Duodenal mucosa (tissue), 2 donors: ENCODE data around the gene CD2BP2.
A peak's percentile ranks its signal among the peaks of the same experiment; 100 is the strongest.

Experiments used
- H3K27ac ChIP-seq: one replicate; pipeline ENCODE4 v1.7.0; 2013; ENCODE audit warnings: low read depth, low read length
- H3K27me3 ChIP-seq, 2 donors: one replicate each; pipeline ENCODE4 v1.7.0; 2013; ENCODE audit warnings: low read length in 2 of 2, control low read depth in 1 of 2; ENCODE audit not compliant: insufficient read depth in 2 of 2, control insufficient read depth in 1 of 2
- H3K36me3 ChIP-seq, 2 donors: one replicate each; pipeline ENCODE4 v1.7.0; 2013; ENCODE audit warnings: low read length in 2 of 2, control low read depth in 1 of 2; ENCODE audit not compliant: insufficient read depth in 2 of 2, control insufficient read depth in 1 of 2
- H3K4me1 ChIP-seq, 2 donors: one replicate each; pipeline ENCODE4 v1.7.0; 2013; ENCODE audit warnings: low read length in 2 of 2, control low read depth in 1 of 2; ENCODE audit not compliant: insufficient read depth in 2 of 2, control insufficient read depth in 1 of 2
- H3K4me3 ChIP-seq, 2 donors: one replicate each; pipeline ENCODE4 v1.7.0; 2013; ENCODE audit warnings: low read length in 2 of 2, low read depth in 1 of 2
- H3K9ac ChIP-seq, 2 donors: one replicate each; pipeline ENCODE4 v1.7.0; 2013; ENCODE audit warnings: low read length in 2 of 2, low read depth in 1 of 2
- H3K9me3 ChIP-seq, 2 donors: one replicate each; pipeline ENCODE4 v1.7.0; 2013; ENCODE audit warnings: low read length in 2 of 2, control low read depth in 1 of 2; ENCODE audit not compliant: control insufficient read depth in 1 of 2

CD2BP2 gene

DNA sequence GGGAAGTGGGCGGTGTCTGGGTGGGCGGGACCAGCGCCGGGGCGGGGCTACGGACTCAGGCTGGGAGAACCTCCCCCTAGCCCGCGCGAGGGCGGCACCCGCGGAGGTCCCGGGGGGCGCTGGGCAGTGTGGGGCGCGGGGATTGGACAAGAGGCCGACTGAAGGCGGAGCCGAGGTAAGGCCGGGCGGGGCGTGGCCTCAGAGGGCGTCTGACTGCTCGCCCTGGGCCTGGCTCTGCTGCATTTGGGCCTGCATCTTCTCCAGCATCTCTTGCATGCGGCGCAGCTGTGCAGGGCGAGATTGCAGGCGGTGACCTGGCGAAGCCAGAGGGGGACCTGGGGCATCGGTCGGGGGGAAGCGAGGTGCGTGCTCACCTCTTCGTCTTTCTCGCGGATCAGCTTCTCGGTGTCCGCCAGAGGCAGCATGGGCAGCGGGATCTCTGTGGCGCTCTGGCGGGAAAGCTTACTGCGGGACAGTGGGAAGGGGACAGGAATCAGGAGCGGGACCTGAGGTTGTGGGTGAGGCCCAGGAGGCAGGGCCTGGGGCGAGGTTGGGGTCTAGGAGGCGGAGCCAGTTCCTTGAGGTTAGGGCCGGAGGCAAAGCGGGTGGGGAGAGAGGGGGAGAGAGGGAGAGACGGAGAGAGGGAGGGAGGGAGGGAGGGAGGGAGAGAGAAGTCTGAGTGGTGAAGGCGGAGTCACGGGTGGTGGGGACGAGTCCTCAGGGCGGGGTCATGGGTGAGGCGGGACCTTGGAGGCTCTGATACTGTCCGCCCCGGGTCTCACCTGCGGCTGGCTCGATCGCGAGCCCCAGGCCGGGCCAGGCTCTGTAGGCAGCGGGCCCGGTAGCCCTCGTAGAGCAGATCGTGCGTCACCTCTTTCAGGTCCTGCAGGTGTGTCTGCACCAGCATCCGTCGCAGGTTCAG, 23.4 kb upstream of the CD2BP2 start:
- H3K9ac ChIP-seq = peak overlapping the region; percentile 87 to 88
- H3K36me3 ChIP-seq = no peaks in the 10 kb centered on the region
- H3K9me3 ChIP-seq = no peaks in the 10 kb centered on the region
- H3K27ac ChIP-seq = peak overlapping the region; percentile 100
- H3K27me3 ChIP-seq = no peaks in the 10 kb centered on the region
- H3K4me1 ChIP-seq = peaks cover 26 to 29% of the 10 kb centered on the region in 2 donors
- peak overlapping the region; percentile 81 to 89 for H3K4me3 ChIP-seq

DNA sequence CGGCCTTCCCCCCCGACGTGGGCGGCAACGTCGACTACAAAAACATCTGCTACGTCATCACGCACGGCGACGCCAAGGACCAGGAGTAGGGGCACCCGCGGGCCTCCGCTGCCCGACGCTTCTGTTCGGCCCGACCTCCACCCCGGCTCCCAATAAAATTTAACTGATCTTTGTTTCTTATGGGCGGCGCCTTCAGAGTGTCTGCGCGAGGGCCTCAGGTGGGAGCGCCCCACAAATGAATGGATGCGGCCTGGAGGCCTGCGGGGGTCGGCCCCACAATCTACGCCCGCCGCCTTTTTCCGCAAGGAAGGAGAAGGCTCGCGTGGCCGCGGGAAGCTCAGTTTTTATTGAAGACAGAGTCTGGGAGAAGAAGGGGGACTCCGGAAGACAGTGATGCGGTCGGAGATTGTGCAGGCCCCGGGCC, 22.7 kb upstream of the CD2BP2 start:
- Histone ChIP-seq H3K4me1 (peaks cover 26 to 29% of the 10 kb centered on the region in 2 donors), H3K4me3 (peak overlapping the region; percentile 68 to 89), H3K9ac (peak overlapping the region; percentile 81 to 88), H3K36me3 (no peaks in the 10 kb centered on the region), H3K9me3 (no peaks in the 10 kb centered on the region), H3K27ac (peak overlapping the region; percentile 100), H3K27me3 (no peaks in the 10 kb centered on the region)

- Histone ChIP-seq H3K9ac (peak overlapping the region; percentile 88 to 92), H3K9me3 (no peaks in the 10 kb centered on the region), H3K4me1 (peaks cover 26 to 29% of the 10 kb centered on the region in 2 donors), H3K27ac (peak overlapping the region; percentile 100), H3K27me3 (no peaks in the 10 kb centered on the region), H3K4me3 (peak overlapping the region; percentile 68 to 89), H3K36me3 (no peaks in the 10 kb centered on the region)
Measured at GRCh38 chr16:30377050-30377811, 22.1 kb upstream of the CD2BP2 start.

DNA sequence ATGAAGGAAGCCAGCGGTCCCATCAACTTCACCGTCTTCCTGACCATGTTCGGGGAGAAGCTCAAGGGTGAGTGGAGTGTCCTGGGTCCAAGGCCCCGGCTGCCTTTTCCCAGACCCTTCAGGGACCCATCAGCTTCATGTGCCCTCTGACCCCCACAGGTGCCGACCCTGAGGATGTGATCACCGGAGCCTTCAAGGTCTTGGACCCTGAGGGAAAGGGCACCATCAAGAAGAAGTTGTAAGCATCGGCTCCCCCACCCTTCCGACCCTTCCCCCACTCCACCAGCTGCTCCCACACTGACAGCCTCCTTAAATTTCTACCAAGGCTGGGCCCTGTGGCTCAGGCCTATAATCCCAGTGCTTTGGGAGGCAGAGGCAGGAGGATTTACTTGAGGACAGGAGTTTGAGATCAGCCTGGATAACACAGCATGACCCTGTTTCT, 21.4 kb upstream of the CD2BP2 start:
- no peak overlapping the region for H3K27ac ChIP-seq
- H3K36me3 ChIP-seq = no peaks in the 10 kb centered on the region
- no peaks in the 10 kb centered on the region for H3K9me3 ChIP-seq
- no peak overlapping the region for H3K9ac ChIP-seq
- no peaks in the 10 kb centered on the region for H3K27me3 ChIP-seq
- peaks cover 24 to 25% of the 10 kb centered on the region in 2 donors for H3K4me1 ChIP-seq
- H3K4me3 ChIP-seq = no peak overlapping the region

GRCh38 chr16:30375864-30376263, 20.8 kb upstream of the CD2BP2 start:
- Histone ChIP-seq H3K27me3 (no peaks in the 10 kb centered on the region), H3K9ac (no peak overlapping the region), H3K27ac (no peak overlapping the region), H3K9me3 (no peaks in the 10 kb centered on the region), H3K4me3 (no peak overlapping the region), H3K36me3 (no peaks in the 10 kb centered on the region), H3K4me1 (peaks cover 22 to 24% of the 10 kb centered on the region in 2 donors)

DNA sequence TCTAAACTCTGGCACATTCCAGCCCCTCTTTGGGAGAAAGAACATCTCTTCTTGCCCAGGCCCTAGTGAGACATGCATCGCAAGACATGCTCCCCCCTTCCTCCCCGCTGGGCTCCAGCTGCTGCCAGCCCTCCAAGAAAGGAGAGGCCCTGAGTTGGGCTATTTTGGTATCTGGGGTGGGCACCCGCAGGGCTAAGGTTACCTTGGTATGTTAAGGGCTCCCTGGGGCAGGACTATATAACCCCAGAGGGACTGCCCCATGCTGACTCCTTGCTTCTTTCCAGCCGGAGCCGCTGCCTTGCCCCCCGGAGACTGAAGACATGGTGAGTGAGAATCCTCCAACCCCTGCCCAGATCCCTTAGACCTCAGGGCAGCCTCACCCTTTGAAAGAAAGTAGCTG, 19.4 kb upstream of the CD2BP2 start, which contains the start of gene MYL11:
Gene MYL11, plus strand, starts transcription at position 265 of the 400 bp plus-strand sequence. Its CDS starts 56 bp downstream, at position 321.
- H3K4me1 ChIP-seq = peaks cover 20% of the 10 kb centered on the region in 2 donors

GRCh38 chr16:30372725-30373124, 17.6 kb upstream of the CD2BP2 start:
- Histone ChIP-seq H3K36me3 (no peaks in the 10 kb centered on the region), H3K27me3 (no peaks in the 10 kb centered on the region), H3K4me1 (peaks cover 17 to 27% of the 10 kb centered on the region in 2 donors), H3K9ac (peak overlapping the region in 1 of 2 donors; percentile 27), H3K4me3 (no peak overlapping the region), H3K9me3 (no peaks in the 10 kb centered on the region), H3K27ac (no peak overlapping the region)

More for the DNA sequence above, 19.4 kb upstream of the CD2BP2 start, which contains the start of gene MYL11:
- no peaks in the 10 kb centered on the region for H3K27me3 ChIP-seq
- no peaks in the 10 kb centered on the region for H3K36me3 ChIP-seq
- no peak within 1 kb of the TSS for H3K9ac ChIP-seq
- no peak within 1 kb of the TSS for H3K27ac ChIP-seq
- no peaks in the 10 kb centered on the region for H3K9me3 ChIP-seq
- H3K4me3 ChIP-seq = no peak within 1 kb of the TSS

DNA sequence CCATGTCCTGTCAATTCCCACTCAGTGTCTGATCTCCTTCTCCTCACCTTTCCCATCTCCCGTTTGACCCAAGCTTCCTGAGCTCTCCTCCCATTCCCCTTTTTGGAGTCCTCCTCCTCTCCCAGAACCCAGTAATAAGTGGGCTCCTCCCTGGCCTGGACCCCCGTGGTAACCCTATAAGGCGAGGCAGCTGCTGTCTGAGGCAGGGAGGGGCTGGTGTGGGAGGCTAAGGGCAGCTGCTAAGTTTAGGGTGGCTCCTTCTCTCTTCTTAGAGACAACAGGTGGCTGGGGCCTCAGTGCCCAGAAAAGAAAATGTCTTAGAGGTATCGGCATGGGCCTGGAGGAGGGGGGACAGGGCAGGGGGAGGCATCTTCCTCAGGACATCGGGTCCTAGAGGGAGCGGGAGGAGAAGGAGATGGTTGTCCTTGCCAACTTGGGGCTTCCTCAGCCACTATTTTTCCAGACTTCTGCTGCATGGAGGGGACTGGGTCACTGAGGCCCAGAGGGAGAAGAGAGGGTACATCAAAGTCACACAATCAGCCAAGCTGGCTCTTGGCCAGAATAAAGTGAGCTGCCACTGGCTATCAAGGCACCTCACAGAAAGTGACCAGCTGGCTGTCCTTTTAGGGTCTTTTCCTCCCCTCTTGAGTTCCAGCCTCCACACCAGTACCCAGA, 17.1 kb upstream of the CD2BP2 start:
- H3K27me3 ChIP-seq = no peaks in the 10 kb centered on the region
- peak overlapping the region; percentile 27 to 71 for H3K9ac ChIP-seq
- no peak overlapping the region for H3K27ac ChIP-seq
- no peaks in the 10 kb centered on the region for H3K9me3 ChIP-seq
- no peak overlapping the region for H3K4me3 ChIP-seq
- H3K4me1 ChIP-seq = peaks cover 20 to 29% of the 10 kb centered on the region in 2 donors
- H3K36me3 ChIP-seq = no peaks in the 10 kb centered on the region

DNA sequence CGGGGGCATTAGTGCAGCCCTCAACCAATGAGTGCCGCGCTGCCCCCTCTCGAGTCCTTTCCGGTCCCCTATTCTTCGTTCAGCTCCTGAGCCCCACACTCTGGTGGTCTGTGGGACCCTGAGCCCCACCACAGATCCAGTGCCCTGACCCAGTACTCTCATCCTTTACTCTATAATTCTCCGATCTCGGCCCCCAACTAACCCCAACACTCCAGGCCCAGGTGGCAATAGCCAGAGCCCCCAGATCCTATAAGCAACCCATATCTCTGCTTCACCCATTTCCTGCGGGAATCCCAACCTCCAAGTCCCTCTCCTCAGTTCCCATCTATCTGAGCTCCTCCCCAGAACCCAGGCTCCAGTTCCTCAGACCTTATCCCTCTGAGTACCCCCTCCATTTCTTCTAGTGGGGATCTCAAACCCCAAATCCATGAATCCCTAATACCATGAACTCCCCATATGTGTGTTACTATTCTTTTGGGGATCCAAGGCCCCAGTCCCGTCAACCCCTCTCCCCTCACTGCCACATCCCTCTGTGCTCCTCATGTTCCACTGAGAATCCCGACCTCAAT, 16.2 kb upstream of the CD2BP2 start:
- peak overlapping the region; percentile 70 to 74 for H3K4me3 ChIP-seq
- no peaks in the 10 kb centered on the region for H3K36me3 ChIP-seq
- H3K9me3 ChIP-seq = no peaks in the 10 kb centered on the region
- no peaks in the 10 kb centered on the region for H3K27me3 ChIP-seq
- H3K27ac ChIP-seq = peak overlapping the region; percentile 85
- H3K9ac ChIP-seq = peak overlapping the region; percentile 71 to 82
- H3K4me1 ChIP-seq = peaks cover 24 to 25% of the 10 kb centered on the region in 2 donors
